ENCODE measurements around the gene CCDC40. TPM values are rescaled to one million over a fixed set of nuclear protein-coding genes. Genes with fewer than 3 reads are reported as not detected.

CCDC40 gene
- total RNA-seq, 2 donors from 2014 or later, result 1.2 to 3.6 TPM

DNA sequence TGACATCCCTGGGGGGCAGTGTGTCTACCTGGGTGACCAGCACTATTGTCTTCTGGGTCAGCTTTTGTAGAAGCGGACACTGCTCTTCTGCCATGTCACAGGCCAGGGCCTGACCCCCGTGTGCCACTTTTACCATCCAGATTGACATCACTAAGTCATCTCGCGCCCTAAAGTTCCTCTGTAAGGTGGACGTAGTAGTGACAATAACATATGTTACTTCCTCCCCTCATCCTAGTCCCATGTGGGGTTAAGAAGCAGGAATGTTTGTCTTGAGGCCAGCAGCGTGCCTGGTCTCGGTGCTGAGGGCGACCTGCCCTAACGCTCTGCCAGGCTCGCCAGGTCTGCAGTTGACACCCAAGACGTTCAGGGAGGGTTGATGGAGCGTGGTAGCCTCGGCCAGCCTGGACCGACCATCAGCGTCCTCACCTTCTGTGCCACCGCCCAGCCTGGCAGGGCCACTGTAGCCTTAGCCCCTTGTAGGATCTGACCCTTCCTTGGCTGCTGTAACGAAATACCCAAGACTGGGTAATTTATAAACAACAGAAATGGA lies 85.7 kb downstream of the CCDC40 start:
- no peak for DNase-seq
- TF ChIP-seq, protein P1, sequence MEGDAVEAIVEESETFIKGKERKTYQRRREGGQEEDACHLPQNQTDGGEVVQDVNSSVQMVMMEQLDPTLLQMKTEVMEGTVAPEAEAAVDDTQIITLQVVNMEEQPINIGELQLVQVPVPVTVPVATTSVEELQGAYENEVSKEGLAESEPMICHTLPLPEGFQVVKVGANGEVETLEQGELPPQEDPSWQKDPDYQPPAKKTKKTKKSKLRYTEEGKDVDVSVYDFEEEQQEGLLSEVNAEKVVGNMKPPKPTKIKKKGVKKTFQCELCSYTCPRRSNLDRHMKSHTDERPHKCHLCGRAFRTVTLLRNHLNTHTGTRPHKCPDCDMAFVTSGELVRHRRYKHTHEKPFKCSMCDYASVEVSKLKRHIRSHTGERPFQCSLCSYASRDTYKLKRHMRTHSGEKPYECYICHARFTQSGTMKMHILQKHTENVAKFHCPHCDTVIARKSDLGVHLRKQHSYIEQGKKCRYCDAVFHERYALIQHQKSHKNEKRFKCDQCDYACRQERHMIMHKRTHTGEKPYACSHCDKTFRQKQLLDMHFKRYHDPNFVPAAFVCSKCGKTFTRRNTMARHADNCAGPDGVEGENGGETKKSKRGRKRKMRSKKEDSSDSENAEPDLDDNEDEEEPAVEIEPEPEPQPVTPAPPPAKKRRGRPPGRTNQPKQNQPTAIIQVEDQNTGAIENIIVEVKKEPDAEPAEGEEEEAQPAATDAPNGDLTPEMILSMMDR (IDR thresholded peaks at IDR 0.05), result no peak
- no peaks in the 10 kb centered on the region for H3K27me3 ChIP-seq
- H3K4me3 ChIP-seq, result no peak overlapping the region
- H3K4me1 ChIP-seq, result no peaks in the 10 kb centered on the region
- intact Hi-C loops (cut with DNase I), result no loop called here
- no peak overlapping the region for H3K27ac ChIP-seq
- H3K9me3 ChIP-seq, result no peaks in the 10 kb centered on the region
- no peaks in the 10 kb centered on the region for H3K36me3 ChIP-seq
- H3K9ac ChIP-seq (ENCODE audit: low read depth in 2 of 2, low read length in 2 of 2), result no peak overlapping the region

DNA sequence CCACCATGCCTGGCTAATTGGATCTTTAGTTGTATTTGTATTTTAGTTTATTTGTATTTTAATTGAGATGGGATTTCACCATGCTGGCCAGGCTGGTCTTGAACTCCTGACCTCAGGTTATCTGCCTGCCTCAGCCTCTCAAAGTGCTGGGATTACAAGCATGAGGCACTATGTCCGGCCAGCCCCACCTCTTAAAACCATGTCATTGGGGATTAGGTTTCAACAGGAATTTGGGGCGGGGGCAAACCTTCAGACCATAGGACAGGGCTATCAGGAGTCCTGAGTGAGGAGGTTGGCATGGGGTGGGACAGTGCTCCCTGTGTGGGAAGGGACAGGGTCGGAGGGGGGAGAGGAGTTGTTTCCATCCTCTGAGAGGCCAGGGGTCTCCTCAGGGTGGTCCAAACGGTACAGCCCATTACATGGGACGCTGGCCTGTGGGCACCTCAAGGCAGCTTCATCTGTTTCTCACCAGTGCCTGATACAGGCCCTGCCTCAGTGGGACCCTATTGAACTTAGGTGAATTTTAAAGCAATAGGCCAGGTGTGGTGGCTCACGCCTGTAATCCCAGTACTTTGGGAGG lies 86.6 kb downstream of the CCDC40 start:
- H3K36me3 ChIP-seq, result no peaks in the 10 kb centered on the region
- DNase-seq, result no peak
- H3K9me3 ChIP-seq, result no peaks in the 10 kb centered on the region
- H3K4me1 ChIP-seq, result no peaks in the 10 kb centered on the region
- no peak overlapping the region for H3K9ac ChIP-seq (ENCODE audit: low read depth in 2 of 2, low read length in 2 of 2)
- TF ChIP-seq, protein P1 (IDR thresholded peaks at IDR 0.05), result no peak
- H3K27ac ChIP-seq, result no peak overlapping the region
- H3K4me3 ChIP-seq, result no peak overlapping the region
- H3K27me3 ChIP-seq, result no peaks in the 10 kb centered on the region
- intact Hi-C loops (cut with DNase I), result no loop called here

DNA sequence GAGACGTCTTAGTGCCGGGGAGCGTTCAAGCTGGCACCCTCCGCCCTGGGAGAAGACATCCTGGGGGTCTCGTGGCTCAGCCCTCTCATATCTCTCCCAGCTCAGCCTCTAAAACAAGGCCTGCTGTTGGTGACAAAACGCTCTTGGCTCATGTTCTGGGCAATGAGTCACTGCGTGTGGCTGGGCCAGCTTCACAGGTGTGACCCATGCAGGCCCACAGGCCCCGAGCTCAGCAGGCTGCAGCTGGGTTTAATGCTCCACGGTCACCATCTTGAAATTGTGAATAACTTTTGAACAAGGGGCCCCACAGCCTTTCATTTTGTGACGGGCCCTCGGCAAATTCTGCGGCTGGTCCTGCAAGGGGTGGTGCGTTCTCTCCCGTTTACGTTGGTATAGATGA lies 87.3 kb downstream of the CCDC40 start:
- Histone ChIP-seq H3K9me3 (no peaks in the 10 kb centered on the region), H3K9ac (ENCODE audit: low read depth in 2 of 2, low read length in 2 of 2) (no peak overlapping the region), H3K36me3 (no peaks in the 10 kb centered on the region), H3K27me3 (no peaks in the 10 kb centered on the region), H3K4me3 (no peak overlapping the region), H3K4me1 (no peaks in the 10 kb centered on the region), H3K27ac (no peak overlapping the region)
- intact Hi-C loops (cut with DNase I), result no loop called here
- TF ChIP-seq, protein P1 (IDR thresholded peaks at IDR 0.05), result no peak
- no peak for DNase-seq

DNA sequence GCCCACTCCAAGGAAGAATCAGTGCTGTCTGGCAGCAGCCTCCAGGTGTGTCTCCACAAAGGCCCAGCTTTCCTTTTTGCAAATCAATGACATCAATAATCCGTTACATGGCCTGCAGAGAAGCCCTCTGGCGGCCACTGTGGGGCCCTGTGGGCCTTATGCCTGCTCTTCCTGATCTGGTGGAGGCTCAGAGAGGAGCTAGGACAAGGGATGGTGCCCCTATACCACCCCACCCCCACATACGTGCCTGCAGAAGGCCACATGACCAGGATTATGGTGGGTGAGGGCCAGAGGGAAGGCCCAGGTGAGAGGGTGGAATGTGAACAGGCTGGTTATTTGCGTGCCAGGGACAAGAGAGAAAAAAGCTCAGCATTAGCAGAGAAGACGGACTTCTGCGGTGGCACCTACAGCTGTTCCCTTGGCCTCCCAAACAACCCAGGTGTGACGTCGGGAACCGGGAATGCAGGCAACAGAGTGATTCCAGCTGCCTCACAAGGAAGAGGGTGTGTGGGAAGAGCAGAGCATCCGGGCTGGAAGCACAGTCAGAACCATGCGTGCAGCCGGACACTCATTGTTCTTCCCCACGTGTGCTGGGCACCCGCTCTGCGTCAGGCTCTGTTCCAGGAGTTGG lies 88.0 kb downstream of the CCDC40 start:
- no peak for DNase-seq
- Histone ChIP-seq H3K36me3 (no peaks in the 10 kb centered on the region), H3K4me1 (no peaks in the 10 kb centered on the region), H3K9me3 (no peaks in the 10 kb centered on the region), H3K27me3 (no peaks in the 10 kb centered on the region), H3K27ac (no peak overlapping the region), H3K9ac (ENCODE audit: low read depth in 2 of 2, low read length in 2 of 2) (no peak overlapping the region), H3K4me3 (no peak overlapping the region)
- TF ChIP-seq, protein P1 (IDR thresholded peaks at IDR 0.05), result peak; percentile 41
- intact Hi-C loops (cut with DNase I), result no loop called here

DNA sequence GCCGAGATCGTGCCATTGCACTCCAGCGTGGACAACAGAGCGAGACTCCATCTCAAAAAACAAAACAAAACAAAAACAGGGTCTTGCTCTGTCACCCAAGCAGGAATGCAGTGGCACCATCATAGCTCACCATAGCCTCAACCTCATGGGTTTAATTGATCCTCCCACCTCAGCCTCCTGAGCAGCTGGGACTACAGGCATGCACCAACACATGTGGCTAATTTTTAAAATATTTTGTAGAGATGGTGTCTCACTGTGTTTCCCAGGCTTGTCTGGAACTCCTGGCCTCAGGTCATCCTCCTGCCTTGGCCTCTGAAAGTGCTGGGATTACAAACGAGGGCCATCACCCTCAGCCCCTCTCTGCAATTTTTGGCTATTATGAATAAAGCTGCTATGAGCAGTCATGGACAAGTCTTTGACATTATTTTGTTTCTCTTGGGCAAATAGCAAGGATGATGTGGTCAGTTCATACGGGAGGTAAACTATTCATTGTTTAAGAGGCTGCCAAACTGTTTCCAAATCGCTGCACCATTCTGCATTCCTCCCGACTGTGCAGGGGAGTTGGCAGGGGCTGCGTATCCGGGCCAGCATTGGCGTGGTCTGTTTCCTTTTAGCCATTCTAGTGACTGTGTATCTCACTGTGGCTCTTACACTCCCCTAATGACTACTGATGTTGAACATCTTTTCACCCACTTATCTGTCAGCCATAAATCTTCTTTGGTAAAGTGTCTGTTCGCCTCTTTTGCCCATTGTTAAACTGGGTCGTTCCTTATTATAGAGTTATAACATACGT lies 89.4 kb downstream of the CCDC40 start:
- no peak overlapping the region for H3K9ac ChIP-seq (ENCODE audit: low read depth in 2 of 2, low read length in 2 of 2)
- H3K27ac ChIP-seq, result no peak overlapping the region
- intact Hi-C loops (cut with DNase I), result no loop called here
- no peaks in the 10 kb centered on the region for H3K36me3 ChIP-seq
- DNase-seq, result no peak
- H3K4me3 ChIP-seq, result no peak overlapping the region
- no peaks in the 10 kb centered on the region for H3K4me1 ChIP-seq
- no peaks in the 10 kb centered on the region for H3K9me3 ChIP-seq
- TF ChIP-seq, protein P1 (IDR thresholded peaks at IDR 0.05), result no peak
- H3K27me3 ChIP-seq, result no peaks in the 10 kb centered on the region
